ENCODE data around the gene NTF3. TPM values are rescaled to one million over a fixed set of nuclear protein-coding genes. Genes with fewer than 3 reads are reported as not detected.

Gene NTF3
- polyA plus RNA-seq, 4 donors: 3.5 to 6.4 (median 5.6) TPM

GRCh38 chr12:5456030-5456429 is 24.1 kb downstream of the NTF3 start:
- no peak for DNase-seq (ENCODE audit: low read depth in 4 of 4, low spot score in 2 of 4)

- no peak for DNase-seq (ENCODE audit: low read depth in 4 of 4, low spot score in 2 of 4)
Measured at GRCh38 chr12:5456906-5457305, 25.0 kb downstream of the NTF3 start.

GRCh38 chr12:5458229-5459050 is 26.5 kb downstream of the NTF3 start:
- DNase-seq (ENCODE audit: low read depth in 4 of 4, low spot score in 2 of 4): no peak

- no peak for DNase-seq (ENCODE audit: low read depth in 4 of 4, low spot score in 2 of 4)
Measured at GRCh38 chr12:5459051-5459782, 27.3 kb downstream of the NTF3 start.

GRCh38 chr12:5460817-5461216 is 28.9 kb downstream of the NTF3 start:
- DNase-seq (ENCODE audit: low read depth in 4 of 4, low spot score in 2 of 4): no peak

DNA sequence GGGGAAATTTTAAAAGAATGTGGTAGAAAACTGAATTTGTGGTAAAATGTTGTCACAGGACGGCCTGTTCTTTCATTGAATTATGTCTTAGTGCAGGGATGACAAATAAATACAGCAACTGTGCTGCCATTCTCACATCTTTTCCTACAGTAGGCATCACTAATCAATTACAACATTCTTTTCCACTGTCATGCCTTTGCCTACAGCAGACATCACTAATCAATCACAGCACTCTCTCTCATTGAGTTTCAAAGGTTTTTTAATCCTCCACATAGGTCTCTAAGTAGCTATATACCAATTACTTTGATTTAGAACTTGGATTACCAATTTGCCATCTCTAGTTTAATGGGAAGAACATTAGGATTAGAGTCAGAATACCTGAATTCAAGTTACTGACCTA is 30.1 kb downstream of the NTF3 start:
- DNase-seq (ENCODE audit: low read depth in 4 of 4, low spot score in 2 of 4): no peak

GRCh38 chr12:5464096-5464495 is 32.2 kb downstream of the NTF3 start:
- no peak for DNase-seq (ENCODE audit: low read depth in 4 of 4, low spot score in 2 of 4)

DNA sequence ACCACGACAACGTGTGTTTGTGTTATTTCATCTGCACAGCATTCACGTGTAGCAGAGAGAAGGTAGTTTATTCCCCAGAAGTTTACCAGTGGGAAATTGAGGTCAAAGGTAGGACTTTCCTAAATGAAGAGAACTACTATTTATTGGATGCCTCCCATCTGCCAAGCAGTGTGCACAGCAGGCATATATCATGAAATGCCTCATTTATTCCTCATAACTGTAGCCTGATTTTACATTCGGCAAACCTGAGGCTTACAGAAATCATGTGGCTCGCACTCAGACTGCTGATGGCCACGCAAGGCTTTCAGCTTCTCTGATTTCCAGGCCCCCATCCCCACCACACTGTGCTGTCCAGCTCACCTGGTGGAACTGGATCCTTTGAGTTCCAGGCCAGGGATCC is 33.5 kb downstream of the NTF3 start:
- no peak for DNase-seq (ENCODE audit: low read depth in 4 of 4, low spot score in 2 of 4)

DNA sequence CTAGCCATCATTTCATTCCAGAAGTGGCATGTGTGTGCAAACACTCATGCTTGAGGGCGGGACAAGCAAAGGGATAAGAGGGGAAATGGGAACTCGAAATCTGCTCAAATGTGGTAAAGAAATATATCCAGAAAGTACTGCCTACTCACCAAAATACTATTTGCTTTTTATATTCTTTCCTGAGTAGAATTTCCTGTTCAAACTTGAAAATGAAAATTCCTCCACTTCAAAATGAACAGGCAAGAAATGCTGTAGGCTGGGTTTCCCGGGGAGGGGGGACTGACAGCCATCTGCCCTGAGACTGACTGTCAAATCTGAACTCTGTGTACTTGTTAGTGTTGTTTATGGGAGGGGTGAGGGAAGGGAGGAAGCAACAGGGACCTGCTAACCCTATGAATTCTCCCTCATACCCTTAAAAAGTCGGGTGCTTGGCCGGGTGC is 34.6 kb downstream of the NTF3 start:
- no peak for DNase-seq (ENCODE audit: low read depth in 4 of 4, low spot score in 2 of 4)

GRCh38 chr12:5467931-5468330 is 36.0 kb downstream of the NTF3 start:
- no peak for DNase-seq (ENCODE audit: low read depth in 4 of 4, low spot score in 2 of 4)

GRCh38 chr12:5470221-5470620 is 38.3 kb downstream of the NTF3 start:
- DNase-seq (ENCODE audit: low read depth in 4 of 4, low spot score in 2 of 4): no peak

DNA sequence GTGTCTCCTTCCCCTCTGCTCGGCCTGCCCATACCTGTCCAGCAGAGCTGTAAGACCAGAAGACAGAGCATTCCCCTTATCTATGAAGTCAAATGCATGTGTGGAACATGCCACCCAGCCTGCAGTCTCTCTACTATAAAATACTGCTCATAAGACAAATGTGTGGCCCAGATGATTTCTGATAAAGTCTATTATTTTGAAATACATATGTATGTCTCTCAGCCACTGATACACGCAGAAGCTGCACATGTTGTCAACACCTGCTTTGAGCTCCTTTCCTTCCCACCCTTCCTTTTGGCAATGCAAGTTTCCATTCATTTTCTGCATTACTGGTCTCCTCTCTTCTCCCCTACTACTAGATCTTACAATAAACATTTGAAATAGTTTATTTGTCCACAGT is 38.8 kb downstream of the NTF3 start:
- DNase-seq (ENCODE audit: low read depth in 4 of 4, low spot score in 2 of 4): no peak

- DNase-seq (ENCODE audit: low read depth in 4 of 4, low spot score in 2 of 4): no peak
Measured at GRCh38 chr12:5473076-5473782, 41.3 kb downstream of the NTF3 start.

DNA sequence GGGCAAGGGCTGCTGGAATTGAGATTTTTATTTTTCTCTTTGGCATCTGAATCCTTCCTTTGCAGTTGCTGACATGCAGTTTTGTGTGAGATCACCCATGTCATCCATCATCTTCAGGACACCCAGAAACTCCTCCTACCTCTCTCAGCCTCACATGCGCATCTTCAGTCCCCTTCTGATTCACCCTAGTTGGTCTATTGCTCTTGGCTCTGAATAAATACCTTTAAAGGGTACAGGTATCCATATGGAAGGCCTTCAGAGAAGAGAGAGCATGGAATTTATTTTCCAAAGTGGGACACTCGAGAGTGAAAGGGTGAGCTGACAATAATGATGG is 41.8 kb downstream of the NTF3 start:
- no peak for DNase-seq (ENCODE audit: low read depth in 4 of 4, low spot score in 2 of 4)

- DNase-seq (ENCODE audit: low read depth in 4 of 4, low spot score in 2 of 4): no peak
Measured at GRCh38 chr12:5476356-5476755, 44.4 kb downstream of the NTF3 start.

GRCh38 chr12:5478081-5478706 is 46.3 kb downstream of the NTF3 start:
- no peak for DNase-seq (ENCODE audit: low read depth in 4 of 4, low spot score in 2 of 4)

- DNase-seq (ENCODE audit: low read depth in 4 of 4, low spot score in 2 of 4): no peak
Measured at GRCh38 chr12:5479761-5480160, 47.9 kb downstream of the NTF3 start.

DNA sequence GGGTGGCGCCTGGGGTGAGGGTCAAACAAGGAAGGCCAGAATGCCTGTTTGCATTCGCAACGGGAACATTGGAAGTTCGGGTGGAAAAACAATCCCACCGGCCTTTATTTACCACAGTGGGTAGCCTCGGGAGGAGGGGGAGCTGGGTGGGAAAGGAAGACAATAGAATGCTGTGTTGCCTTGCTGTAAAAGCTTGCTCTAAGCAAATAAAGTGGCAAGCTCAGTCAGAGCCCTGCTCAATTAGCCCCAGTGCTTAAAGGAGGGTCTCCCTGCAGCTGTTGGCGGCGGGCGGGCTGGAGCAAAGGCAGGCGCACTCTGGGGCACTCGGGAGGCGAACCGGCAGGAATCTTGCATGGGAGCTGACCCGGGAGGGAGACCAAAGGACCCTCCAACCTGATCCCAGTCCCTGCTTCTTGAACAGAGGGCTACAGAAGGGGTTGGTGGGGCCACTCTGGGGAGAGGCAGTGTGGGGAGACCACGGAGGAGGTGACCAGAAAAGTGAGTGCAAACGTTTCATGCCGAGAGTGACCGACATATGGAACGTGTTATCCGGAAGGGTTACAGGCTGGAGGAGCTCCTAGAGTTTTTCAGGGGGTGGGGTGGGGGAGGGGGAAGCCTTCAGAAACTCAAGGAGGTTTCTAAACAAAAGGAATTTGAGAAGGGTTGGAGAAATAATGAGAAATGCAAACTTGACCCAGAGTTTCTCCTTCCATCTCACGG is 48.5 kb downstream of the NTF3 start:
- DNase-seq (ENCODE audit: low read depth in 4 of 4, low spot score in 2 of 4): peak; percentile 59 to 75 (median 70)

DNA sequence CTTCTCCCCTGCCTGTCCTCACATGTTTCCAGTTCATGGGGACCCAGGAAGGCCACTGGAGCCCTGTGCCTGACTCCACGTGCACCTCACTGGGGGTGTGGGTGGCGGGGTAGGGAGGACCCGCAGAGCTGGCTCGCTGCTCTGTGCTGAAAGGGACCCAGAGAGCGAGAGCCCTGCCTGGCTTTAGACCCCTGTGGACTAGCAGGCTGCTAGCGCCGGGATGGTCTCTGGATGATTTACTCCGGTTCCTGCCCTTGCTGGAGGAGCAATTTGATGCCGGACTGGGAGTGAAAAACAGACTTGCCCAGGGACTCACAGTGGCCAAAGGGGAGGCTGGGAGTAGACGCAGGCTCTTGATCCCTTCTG is 49.0 kb downstream of the NTF3 start:
- DNase-seq (ENCODE audit: low read depth in 4 of 4, low spot score in 2 of 4): peak in 3 of 4 donors; percentile 42 to 68 (median 46)

GRCh38 chr12:5481645-5482044 is 49.7 kb downstream of the NTF3 start:
- DNase-seq (ENCODE audit: low read depth in 4 of 4, low spot score in 2 of 4): no peak

Data from left renal cortex interstitium (tissue), 4 donors.